ENCODE measurements around the gene SPAG9. TPM values are rescaled to one million over a fixed set of nuclear protein-coding genes. Genes with fewer than 3 reads are reported as not detected.

The SPAG9 gene
- total RNA-seq, 1 donor from 2014 or later, result 104 TPM

- DNase-seq (ENCODE audit: low read depth in 2 of 2), result no peak
Observed at GRCh38 chr17:50995668-50996067, 125.0 kb downstream of the SPAG9 start.

GRCh38 chr17:50993544-50993943, 127.1 kb downstream of the SPAG9 start:
- no peak for DNase-seq (ENCODE audit: low read depth in 2 of 2)

- no peak for DNase-seq (ENCODE audit: low read depth in 2 of 2)
Observed at GRCh38 chr17:50989149-50989548, 131.5 kb downstream of the SPAG9 start.

GRCh38 chr17:50988427-50988826, 132.2 kb downstream of the SPAG9 start:
- DNase-seq (ENCODE audit: low read depth in 2 of 2), result no peak

GRCh38 chr17:50986989-50987660, 133.5 kb downstream of the SPAG9 start:
- DNase-seq (ENCODE audit: low read depth in 2 of 2), result peak in 1 of 2 donors; percentile 2

- DNase-seq (ENCODE audit: low read depth in 2 of 2), result no peak
Observed at GRCh38 chr17:50981279-50981678, 139.4 kb downstream of the SPAG9 start.

- no peak for DNase-seq (ENCODE audit: low read depth in 2 of 2)
Observed at GRCh38 chr17:50979524-50979927, 141.1 kb downstream of the SPAG9 start.

- no peak for DNase-seq (ENCODE audit: low read depth in 2 of 2)
Observed at GRCh38 chr17:50977487-50978159, 143.0 kb downstream of the SPAG9 start.

GRCh38 chr17:50976951-50977472, 143.7 kb downstream of the SPAG9 start:
- peak; percentile 47 to 73 for DNase-seq (ENCODE audit: low read depth in 2 of 2)

GRCh38 chr17:50973557-50974494, 146.8 kb downstream of the SPAG9 start:
- DNase-seq (ENCODE audit: low read depth in 2 of 2), result no peak

GRCh38 chr17:50972577-50972976, 148.1 kb downstream of the SPAG9 start:
- DNase-seq (ENCODE audit: low read depth in 2 of 2), result no peak

- DNase-seq (ENCODE audit: low read depth in 2 of 2), result peak in 1 of 2 donors; percentile 73
Observed at GRCh38 chr17:50967795-50968194, 152.9 kb downstream of the SPAG9 start.

GRCh38 chr17:50966163-50966666, 154.5 kb downstream of the SPAG9 start:
- DNase-seq (ENCODE audit: low read depth in 2 of 2), result no peak

GRCh38 chr17:50963139-50963538, 157.5 kb downstream of the SPAG9 start:
- no peak for DNase-seq (ENCODE audit: low read depth in 2 of 2)

- DNase-seq (ENCODE audit: low read depth in 2 of 2), result no peak
Observed at GRCh38 chr17:50961282-50962220, 159.1 kb downstream of the SPAG9 start.

GRCh38 chr17:50959341-50959740, 161.3 kb downstream of the SPAG9 start:
- no peak for DNase-seq (ENCODE audit: low read depth in 2 of 2)

GRCh38 chr17:50957600-50958575, 162.8 kb downstream of the SPAG9 start:
- no peak for DNase-seq (ENCODE audit: low read depth in 2 of 2)

- peak; percentile 53 to 59 for DNase-seq (ENCODE audit: low read depth in 2 of 2)
Observed at GRCh38 chr17:50956750-50957523, 163.7 kb downstream of the SPAG9 start.

- no peak for DNase-seq (ENCODE audit: low read depth in 2 of 2)
Observed at GRCh38 chr17:50956409-50956749, 164.3 kb downstream of the SPAG9 start.
